HG03280 (cell line): Measurements from ENCODE around the gene MATK.
"Not testable (repeated sequence)": the region's sequence is repeated elsewhere in the genome, so short reads cannot be mapped to it uniquely, and the experiment has no call there.

Source experiments
- ATAC-seq: cut with Tn5 transposase; IDR thresholded peaks from one replicate; pipeline ENCODE4 v1.9.1; 2021; ENCODE audit warnings: mild to moderate bottlenecking, moderate library complexity; ENCODE audit not compliant: unreplicated experiment

MATK gene

GRCh38 chr19:3771000-3771905 is 14.9 kb downstream of the MATK start:
- no peak for ATAC-seq

DNA sequence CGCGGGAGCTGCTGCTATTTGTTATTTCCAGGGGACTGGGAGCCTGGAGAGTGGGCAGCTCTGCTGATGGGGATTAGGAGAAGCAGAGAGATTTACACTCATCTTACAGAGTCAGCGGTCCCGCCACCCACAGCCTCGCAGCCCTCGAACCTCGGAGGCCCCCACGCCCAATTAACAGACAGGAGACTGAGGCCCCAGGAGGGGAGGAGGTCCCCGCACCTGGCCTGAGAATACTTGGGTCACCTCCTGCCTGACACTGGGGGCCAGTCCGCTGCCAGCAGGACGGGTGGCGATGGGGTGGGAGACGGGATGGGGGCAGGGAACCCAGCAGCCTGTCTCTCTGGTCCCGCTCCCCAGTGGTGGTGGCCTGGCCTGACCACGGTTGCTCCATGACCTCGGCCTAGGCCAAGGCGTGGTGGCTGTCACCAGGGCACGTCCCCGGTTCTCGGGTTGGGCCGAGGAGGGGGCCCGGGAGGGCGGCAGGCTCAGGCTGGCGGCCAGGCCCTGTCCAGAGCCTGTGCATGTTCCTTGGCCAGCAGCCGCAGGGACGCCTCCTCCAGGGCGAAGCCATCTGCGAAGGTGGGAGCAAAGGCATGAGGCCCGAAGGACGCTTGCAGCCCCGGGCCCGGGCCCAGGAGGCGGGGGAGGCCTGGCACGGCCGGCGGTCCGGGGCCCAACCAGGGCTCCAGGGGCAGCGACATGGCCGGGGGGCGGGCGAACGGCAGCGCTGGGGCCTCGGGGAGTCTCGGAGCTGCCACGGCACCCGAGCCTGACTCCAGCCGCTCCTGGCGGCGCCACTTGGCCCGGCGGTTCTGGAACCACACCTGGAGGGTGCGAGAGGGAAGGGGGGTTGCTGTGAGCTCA is 15.8 kb downstream of the MATK start:
- no peak for ATAC-seq

- ATAC-seq: no peak
Observed at GRCh38 chr19:3769494-3769893, 16.7 kb downstream of the MATK start.

DNA sequence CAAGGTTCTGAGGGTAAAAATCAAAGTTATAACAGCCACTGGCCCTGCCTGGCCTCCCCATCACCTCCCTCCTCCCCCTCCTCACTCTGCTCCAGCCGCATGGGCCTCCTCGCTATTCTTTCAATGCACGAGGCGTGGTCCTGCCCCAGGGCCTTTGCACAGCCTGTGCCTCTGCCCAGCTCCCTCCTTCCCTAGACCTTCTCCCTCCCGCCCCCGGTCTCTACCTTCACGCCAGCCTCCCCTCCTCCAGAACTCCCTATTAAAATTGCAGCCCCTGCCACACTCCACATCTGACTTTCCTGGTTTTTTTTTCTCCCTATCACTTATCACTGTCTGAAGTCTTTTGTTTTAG is 17.5 kb downstream of the MATK start:
- no peak for ATAC-seq

DNA sequence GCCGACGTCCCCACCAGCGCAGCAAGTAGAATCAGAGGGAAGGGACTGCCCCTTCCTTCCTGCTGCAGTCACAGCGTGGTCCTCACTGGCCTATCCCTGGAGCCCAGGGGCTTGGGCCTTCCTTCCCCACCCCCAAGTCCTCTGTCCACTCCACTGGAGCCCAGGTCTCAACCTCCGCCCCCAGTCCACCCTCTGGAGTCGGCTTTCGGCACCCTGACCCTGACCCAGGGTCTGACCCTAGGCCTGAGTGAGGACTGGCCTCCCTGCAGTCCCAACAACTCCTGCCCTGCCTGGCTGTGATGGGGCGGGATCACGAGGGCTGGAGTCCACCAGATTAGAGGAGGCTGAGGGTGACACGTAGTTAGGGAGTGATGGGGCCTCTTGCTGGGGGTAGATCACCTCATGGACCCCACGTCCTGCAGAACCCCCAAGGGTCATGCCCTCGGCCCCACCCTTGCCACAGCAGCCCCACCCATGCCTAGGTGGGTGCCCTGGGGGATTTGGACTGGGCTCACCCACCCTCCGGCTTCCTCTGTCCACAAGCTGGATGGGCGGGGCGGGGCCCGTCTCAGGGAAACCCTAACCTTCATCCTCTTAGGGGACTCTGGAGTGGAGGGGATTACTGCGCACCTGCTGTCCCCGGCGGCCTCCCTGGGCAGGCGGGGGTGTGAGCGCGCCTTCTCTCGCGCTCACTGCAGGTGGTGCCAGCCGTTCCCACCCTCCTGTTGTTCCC is 18.0 kb downstream of the MATK start:
- ATAC-seq: no peak

DNA sequence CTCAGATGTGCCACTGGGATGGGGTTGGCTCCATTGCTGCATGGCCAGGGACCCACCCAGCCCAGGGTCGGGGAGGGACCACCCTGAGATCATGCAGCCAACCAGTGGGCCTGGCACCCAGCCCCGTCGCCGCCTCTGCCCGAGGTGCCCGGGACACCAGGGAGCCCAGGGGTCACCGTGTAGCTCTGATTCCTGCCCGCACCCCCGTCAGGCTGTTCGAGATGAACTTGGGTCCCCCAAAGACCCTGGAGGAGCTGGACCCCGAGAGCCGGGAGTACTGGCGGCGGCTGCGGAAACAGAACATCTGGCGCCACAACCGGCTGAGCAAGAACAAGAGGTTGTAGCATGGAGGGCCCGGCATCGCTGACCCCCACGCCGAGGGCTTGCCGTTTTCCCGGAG is 19.1 kb downstream of the MATK start:
- no peak for ATAC-seq

GRCh38 chr19:3766520-3766919 is 19.7 kb downstream of the MATK start:
- no peak for ATAC-seq

DNA sequence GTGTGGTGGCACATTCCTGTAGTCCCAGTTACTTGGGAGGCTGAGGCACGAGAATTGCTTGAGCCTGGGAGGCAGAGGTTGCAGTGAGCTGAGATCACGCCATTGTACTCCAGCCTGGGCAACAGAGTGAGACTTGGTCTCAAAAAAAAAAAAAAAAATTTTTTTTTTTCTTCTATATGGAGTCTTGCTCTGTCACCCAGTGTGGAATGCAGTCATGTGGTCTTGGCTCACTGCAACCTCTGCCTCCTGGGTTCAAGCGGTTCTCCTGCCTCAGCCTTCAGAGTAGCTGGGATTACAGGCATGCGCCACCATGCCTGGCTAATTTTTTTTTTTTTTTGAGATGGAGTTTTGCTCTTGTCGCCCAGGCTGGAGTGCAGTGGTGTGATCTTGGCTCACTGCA is 20.4 kb downstream of the MATK start:
- ATAC-seq: not testable (repeated sequence)

- no peak for ATAC-seq
Observed at GRCh38 chr19:3765121-3765520, 21.1 kb downstream of the MATK start.

DNA sequence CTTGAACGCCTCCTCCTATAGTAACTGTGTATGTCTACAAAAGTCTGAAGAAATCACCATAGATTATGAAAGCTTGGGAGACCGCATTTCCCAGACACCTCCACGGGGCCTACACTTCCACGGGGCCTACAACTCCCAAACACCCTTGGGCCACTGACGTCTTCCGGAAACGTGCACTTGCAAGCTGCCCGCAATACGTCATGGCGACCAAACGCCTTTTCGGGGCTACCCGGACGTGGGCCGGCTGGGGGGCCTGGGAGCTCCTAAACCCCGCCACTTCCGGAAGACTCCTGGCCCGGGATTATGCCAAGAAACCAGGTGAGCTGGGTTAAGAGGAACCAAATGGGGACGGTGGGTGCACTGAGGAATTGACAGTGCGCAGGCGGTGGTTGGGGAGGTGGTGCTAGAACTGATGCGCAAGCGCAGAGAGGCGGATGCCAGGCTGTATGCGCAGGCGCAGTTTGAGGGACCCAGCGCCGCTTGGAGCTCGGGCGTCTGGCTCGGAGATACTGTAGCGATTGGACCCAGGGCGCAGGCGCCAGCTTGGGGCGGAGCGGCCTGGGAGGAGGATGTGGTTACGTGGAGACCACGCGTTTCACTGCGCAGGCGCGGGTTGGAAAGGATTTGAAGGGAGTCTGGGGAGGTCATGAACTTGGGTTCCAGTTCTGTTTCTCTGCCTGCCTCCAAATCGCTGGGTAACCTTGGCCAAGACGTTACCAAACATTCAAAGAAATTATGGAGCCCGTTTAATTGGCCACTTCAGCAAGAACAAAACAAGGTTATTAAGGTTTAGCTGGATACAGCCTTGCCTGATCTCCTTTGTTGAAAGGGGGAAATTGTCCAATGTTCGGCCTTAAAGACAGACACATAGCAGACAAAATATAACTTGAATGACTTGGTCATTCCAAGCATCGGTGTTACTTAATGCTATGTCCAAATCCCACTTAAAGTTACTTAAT is 23.4 kb downstream of the MATK start, which contains the start of gene MRPL54:
Gene MRPL54 (plus strand): TSS at position 182 of the 959 bp plus-strand sequence. CDS start 19 bp downstream, at position 201.
- peak; percentile 73 for ATAC-seq

GRCh38 chr19:3762130-3762473 is 24.1 kb downstream of the MATK start:
- no peak for ATAC-seq

- ATAC-seq: peak; percentile 50
Observed at GRCh38 chr19:3761382-3762129, 24.6 kb downstream of the MATK start, which contains the start of gene APBA3. TSS of gene APBA3 (minus strand) at chr19:3761692. CDS start at chr19:3760264, 1,428 bp downstream.

DNA sequence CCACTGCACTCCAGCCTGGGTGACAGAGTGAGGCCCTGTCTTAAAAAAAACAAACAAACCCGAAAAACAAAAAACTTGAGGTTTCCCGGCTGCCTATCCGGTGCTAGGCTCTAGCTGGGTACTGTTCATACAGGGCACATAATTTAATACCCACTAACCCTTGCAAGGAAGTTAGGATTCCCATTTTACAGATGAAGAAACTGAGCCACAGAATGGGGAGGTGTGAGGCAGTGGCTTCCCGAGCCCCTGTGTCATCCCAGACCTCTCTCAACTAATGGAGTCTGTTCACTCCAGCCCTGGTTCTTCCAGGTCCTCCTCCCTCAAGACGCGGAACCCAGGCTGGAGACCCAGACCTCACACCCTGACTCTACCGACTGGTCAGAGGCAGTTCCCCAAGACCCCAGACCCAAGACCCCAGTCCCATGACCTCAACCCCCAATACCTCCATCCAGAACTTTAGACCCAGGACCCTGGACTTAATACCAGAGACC is 25.3 kb downstream of the MATK start:
- ATAC-seq: no peak

GRCh38 chr19:3759482-3760254 is 26.5 kb downstream of the MATK start:
- no peak for ATAC-seq

- ATAC-seq: not testable (repeated sequence)
Observed at GRCh38 chr19:3758297-3758696, 27.9 kb downstream of the MATK start.

DNA sequence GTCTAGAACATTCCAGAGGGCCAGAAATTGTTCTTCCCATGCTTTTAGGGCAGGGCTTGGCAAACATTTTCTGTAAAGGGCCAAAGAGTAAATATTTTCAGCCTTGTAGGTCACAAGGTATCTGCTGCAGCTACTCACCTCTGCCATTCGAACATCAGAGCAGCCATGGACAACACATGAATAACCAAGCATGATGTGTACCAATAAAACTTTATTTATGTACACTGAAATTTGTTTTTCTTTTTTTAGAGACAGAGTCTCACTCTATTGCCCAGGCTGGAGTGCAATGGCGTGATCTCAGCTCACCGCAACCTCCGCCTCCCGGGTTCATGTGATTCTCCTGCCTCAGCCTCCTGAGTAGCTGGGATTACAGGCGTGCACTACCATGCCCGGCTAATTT is 28.5 kb downstream of the MATK start:
- not testable (repeated sequence) for ATAC-seq

DNA sequence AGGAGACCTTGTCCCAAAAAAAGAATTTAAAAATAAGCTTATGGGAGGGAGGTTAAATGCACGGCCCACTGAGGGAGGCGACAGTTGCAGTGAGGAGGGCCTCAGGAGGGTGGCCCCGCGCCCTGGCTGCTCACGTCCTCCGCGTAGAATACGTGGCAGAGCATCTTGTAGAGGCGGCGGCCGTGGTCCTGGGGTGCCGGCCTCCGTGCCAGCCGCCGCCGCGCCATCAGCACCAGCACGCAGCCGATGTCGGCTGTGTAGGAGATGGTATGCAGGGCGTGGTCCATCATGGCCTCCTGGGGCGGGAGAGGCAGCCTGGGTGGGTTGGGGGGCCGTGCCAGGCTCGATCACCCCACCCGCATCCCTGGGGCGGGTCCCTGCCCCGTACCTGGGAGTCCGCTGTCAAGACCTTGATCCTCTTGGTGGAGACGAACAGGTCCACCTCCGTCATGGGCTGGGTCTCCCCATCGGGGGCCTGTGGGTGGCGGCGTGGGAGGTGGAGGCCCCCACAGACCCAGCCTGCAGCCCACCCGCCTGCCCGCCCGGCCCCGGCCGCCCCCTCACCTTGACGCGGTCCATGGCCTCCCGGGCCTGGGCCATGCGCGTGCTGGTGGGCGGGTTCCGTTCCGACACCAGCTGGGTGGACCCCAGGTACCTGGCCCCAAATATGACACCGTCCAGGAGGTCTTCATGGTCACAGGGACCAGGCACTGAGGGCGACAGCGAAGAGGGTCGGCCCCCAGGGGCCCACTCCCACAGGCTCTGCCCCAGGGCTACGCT is 32.4 kb downstream of the MATK start:
- no peak for ATAC-seq

GRCh38 chr19:3752492-3752891 is 33.7 kb downstream of the MATK start:
- no peak for ATAC-seq
